GM12878 (cell line): ENCODE measurements around the gene CMTM2. TPM values are rescaled to one million over a fixed set of nuclear protein-coding genes. Genes with fewer than 3 reads are reported as not detected.

Experiments
- ATAC-seq: fragments of 200-7000 bp; cut with Tn5 transposase; 3 replicates; pipeline ENCODE4 v1.9.1; 2020; ENCODE audit warnings: mild to moderate bottlenecking, moderate library complexity
- BruUV-seq: library from RNA; stranded (reverse); fragments of 400-500 nt; replicated peaks from 2 replicates; lab custom pipeline; 2021; lab: Mats Ljungman, UMichigan
- CTCF ChIA-PET: fragments of 300-600 bp; sonication (Branson Sonifier 250); formaldehyde crosslinking; extraction: SDS; loops from one replicate; lab custom pipeline; 2021; ENCODE audit warnings: inconsistent platforms; lab: Yijun Ruan, JAX
- POLR2A ChIA-PET: fragments of 350-600 bp; formaldehyde crosslinking; extraction: SDS; loops from one replicate; lab custom pipeline; 2021; ENCODE audit warnings: inconsistent platforms; lab: Charles Lee
- RAD21 ChIA-PET: fragments of 300-600 bp; sonication (Branson Sonifier 250); formaldehyde crosslinking; loops from one replicate; lab custom pipeline; 2023; ENCODE audit warnings: antibody characterized with exemption; ENCODE audit not compliant: unreplicated experiment; lab: Charles Lee
- SMC1A ChIA-PET: fragments of 300-600 bp; sonication (Branson Sonifier 250); formaldehyde crosslinking; loops from one replicate; lab custom pipeline; 2023; ENCODE audit not compliant: unreplicated experiment, uncharacterized antibody; lab: Charles Lee
- DNase-seq: peaks from one replicate; pipeline ENCODE4 v3.0.0-alpha.2; 2011; ENCODE audit warnings: low read depth, low spot score
- FAIRE-seq: peaks from 3 replicates; lab custom pipeline; 2011; peaks lifted over from hg19 to GRCh38; lab: Jason Lieb, UNC
- H2AFZ ChIP-seq: 2 replicates; pipeline ENCODE4 v1.6.0; 2011; ENCODE audit warnings: low read depth, low read length, control low read depth; ENCODE audit not compliant: control insufficient read depth
- H3K27ac ChIP-seq: 2 replicates; pipeline ENCODE4 v1.5.1; 2011; ENCODE audit warnings: control low read depth; ENCODE audit not compliant: control insufficient read depth, insufficient read depth
- H3K27me3 ChIP-seq, 2 experiments: replicated peaks in 1 of 2; 2 replicates each; pipeline versions ENCODE4 v1.6.0 to v1.6.1; 2011; ENCODE audit warnings: low read length in 1 of 2; ENCODE audit not compliant: control insufficient read depth in 2 of 2, insufficient read depth in 2 of 2
- H3K36me3 ChIP-seq, 2 experiments: 2 replicates each; pipeline ENCODE4 v1.5.1; 2011; ENCODE audit warnings: low read length in 1 of 2; ENCODE audit not compliant: control insufficient read depth in 2 of 2, insufficient read depth in 2 of 2
- H3K4me1 ChIP-seq: 2 replicates; pipeline ENCODE4 v1.6.1; 2011; ENCODE audit warnings: mild to moderate bottlenecking, low read length, moderate library complexity, mixed read lengths; ENCODE audit not compliant: control insufficient read depth, insufficient read depth
- H3K4me2 ChIP-seq: 2 replicates; pipeline ENCODE4 v1.6.0; 2011; ENCODE audit warnings: control low read depth; ENCODE audit not compliant: control insufficient read depth, insufficient read depth
- H3K4me3 ChIP-seq: fragments of 200-600 bp; sonication (generic); 2 replicates; pipeline ENCODE4 v1.5.1; 2016
- H3K79me2 ChIP-seq: 2 replicates; pipeline ENCODE4 v1.6.0; 2011; ENCODE audit warnings: low read length; ENCODE audit not compliant: control insufficient read depth, insufficient read depth
- H3K9ac ChIP-seq: 2 replicates; pipeline ENCODE4 v1.8.0; 2011; ENCODE audit warnings: low read length, control low read depth, mixed read lengths; ENCODE audit not compliant: control insufficient read depth, insufficient read depth
- H3K9me3 ChIP-seq: replicated peaks from 3 replicates; pipeline ENCODE4 v1.5.1; 2011; ENCODE audit warnings: mild to moderate bottlenecking, low read length; ENCODE audit not compliant: control insufficient read depth, insufficient read depth
- H4K20me1 ChIP-seq: 2 replicates; pipeline ENCODE4 v1.6.0; 2011; ENCODE audit not compliant: control insufficient read depth, insufficient read depth
- ATF7 ChIP-seq: fragments of 450-650 bp; IDR thresholded peaks from 2 replicates; pipeline ENCODE4 v1.6.1; 2016; ENCODE audit warnings: low read depth, mild to moderate bottlenecking
- E4F1 ChIP-seq: fragments of 450-650 bp; IDR thresholded peaks from 2 replicates; pipeline ENCODE4 v1.6.1; 2018; ENCODE audit warnings: borderline replicate concordance, mild to moderate bottlenecking; ENCODE audit not compliant: partially characterized antibody
- IRF4 ChIP-seq: IDR thresholded peaks from 2 replicates; pipeline ENCODE4 v1.6.1; 2011; ENCODE audit warnings: low read depth, low read length
- POLR2A ChIP-seq: IDR thresholded peaks from 2 replicates; pipeline ENCODE4 v1.6.1; 2011; ENCODE audit warnings: low read depth, mild to moderate bottlenecking, low read length
- TAF1 ChIP-seq: IDR thresholded peaks from 2 replicates; pipeline ENCODE4 v1.6.1; 2011; ENCODE audit warnings: mild to moderate bottlenecking, low read depth, low read length, borderline replicate concordance
- WGBS: methylation state at CpG from one replicate; pipeline ENCODE4 v1.1.6; 2016; ENCODE audit warnings: low lambda C conversion rate; ENCODE audit not compliant: insufficient replicate concordance, insufficient coverage; ENCODE audit errors: missing lambda C conversion rate; 5-methylcytosine and 5-hydroxymethylcytosine counted together
- in situ Hi-C: fragments of 300-500 bp; cut with MboI; formaldehyde crosslinking; loops from 9 replicates; pipeline ENCODE4 v1.14.3; 2018; ENCODE audit warnings: mixed read lengths
- intact Hi-C: fragments of 100-400 bp; cut with micrococcal nuclease; formaldehyde crosslinking; loops from one replicate; pipeline ENCODE4 v1.14.2; 2022; ENCODE audit not compliant: unreplicated experiment
- polyA plus RNA-seq, 11 experiments: library from polyadenylated mRNA; depleted of rRNA in 4 of 11; unstranded in 6 of 11; stranded (reverse) in 5 of 11; fragments of >200 nt; fragmentation: Nextera tagmentation in 4 of 11; fragmentation: Illumina TruSeq in 1 of 11; extraction: Ambion mirVana in 4 of 11; extraction: Trizol in 1 of 11; gene quantifications; 1 replicate in 1 of 11; 2 replicates in 10 of 11; pipeline versions ENCODE4 v1.2.1 to v1.2.3, GENCODE V29; 2011 to 2016; ENCODE audit warnings: inconsistent platforms in 2 of 11, missing spikeins in 2 of 11, low read depth in 1 of 11
- total RNA-seq, 4 experiments: library from RNA; depleted of rRNA in 3 of 4; stranded (reverse); fragments of >200 nt in 3 of 4; fragmentation: Illumina TruSeq in 1 of 4; extraction: Trizol in 1 of 4; gene quantifications; 2 replicates each; pipeline versions ENCODE4 v1.2.1 to v1.2.3, GENCODE V29; 2013 to 2021
- TF ChIP-seq, protein P1 (sequence below): fragments of 450-650 bp; IDR thresholded peaks from 2 replicates; pipeline ENCODE4 v1.6.1; 2017; ENCODE audit warnings: mild to moderate bottlenecking, moderate library complexity
- TF ChIP-seq, protein P2 (sequence below), 3 experiments: IDR thresholded peaks in 2 of 3; conservative IDR thresholded peaks in 1 of 3; 2 replicates each; pipeline ENCODE4 v1.5.1; 2011; ENCODE audit warnings: low read depth in 3 of 3, low read length in 3 of 3, mild to moderate bottlenecking in 3 of 3, control low read depth in 2 of 3, moderate library complexity in 2 of 3, inconsistent platforms in 1 of 3, mixed read lengths in 1 of 3; ENCODE audit not compliant: control insufficient read depth in 2 of 3, insufficient read depth in 1 of 3; ENCODE audit errors: extremely low read depth in 1 of 3

CMTM2 gene
- total and polyA plus RNA-seq, 10 of the 15 experiments (the other 5 are each of a cell fraction or from before 2014, with no cell fraction given): 0.26 to 0.34 TPM; not detected in 8

- TF ChIP-seq, protein P1, sequence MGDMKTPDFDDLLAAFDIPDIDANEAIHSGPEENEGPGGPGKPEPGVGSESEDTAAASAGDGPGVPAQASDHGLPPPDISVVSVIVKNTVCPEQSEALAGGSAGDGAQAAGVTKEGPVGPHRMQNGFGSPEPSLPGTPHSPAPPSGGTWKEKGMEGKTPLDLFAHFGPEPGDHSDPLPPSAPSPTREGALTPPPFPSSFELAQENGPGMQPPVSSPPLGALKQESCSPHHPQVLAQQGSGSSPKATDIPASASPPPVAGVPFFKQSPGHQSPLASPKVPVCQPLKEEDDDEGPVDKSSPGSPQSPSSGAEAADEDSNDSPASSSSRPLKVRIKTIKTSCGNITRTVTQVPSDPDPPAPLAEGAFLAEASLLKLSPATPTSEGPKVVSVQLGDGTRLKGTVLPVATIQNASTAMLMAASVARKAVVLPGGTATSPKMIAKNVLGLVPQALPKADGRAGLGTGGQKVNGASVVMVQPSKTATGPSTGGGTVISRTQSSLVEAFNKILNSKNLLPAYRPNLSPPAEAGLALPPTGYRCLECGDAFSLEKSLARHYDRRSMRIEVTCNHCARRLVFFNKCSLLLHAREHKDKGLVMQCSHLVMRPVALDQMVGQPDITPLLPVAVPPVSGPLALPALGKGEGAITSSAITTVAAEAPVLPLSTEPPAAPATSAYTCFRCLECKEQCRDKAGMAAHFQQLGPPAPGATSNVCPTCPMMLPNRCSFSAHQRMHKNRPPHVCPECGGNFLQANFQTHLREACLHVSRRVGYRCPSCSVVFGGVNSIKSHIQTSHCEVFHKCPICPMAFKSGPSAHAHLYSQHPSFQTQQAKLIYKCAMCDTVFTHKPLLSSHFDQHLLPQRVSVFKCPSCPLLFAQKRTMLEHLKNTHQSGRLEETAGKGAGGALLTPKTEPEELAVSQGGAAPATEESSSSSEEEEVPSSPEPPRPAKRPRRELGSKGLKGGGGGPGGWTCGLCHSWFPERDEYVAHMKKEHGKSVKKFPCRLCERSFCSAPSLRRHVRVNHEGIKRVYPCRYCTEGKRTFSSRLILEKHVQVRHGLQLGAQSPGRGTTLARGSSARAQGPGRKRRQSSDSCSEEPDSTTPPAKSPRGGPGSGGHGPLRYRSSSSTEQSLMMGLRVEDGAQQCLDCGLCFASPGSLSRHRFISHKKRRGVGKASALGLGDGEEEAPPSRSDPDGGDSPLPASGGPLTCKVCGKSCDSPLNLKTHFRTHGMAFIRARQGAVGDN: no peak
- TF ChIP-seq, all 136 proteins: peak for 0
Measured at GRCh38 chr16:66569827-66570405, 9.3 kb upstream of the CMTM2 start (continued).

DNA sequence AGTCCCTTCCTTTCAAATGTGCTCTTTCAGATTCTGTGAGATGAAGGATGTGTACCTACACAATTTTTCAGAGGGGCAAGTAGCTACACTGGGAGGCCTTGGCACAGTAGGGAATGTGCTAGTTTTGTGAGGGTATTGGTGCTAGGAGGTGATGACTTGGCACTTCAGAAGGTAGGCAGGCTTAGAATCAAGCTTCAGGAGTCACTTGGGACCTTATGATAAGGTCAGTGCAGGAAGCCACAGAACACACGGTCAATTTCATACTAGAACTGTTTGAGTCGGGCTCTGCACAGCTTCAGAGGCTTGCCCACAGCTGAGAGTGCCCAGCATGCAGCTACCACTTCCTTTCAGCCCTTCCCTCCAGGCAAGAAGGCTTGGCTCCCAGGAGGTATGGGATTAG, 6.9 kb upstream of the CMTM2 start:
- CTCF ChIA-PET: interaction anchor here (0.6 to 1.8 kb wide), 4 partner anchors 9 to 169 kb away, joined by 3 to 9 read pairs (median 4); no protein-coding TSS in a partner anchor
- no peak for FAIRE-seq
- WGBS: 25% methylated on average over 2 of the region's 2 CpGs

More for the DNA sequence above, 6.9 kb upstream of the CMTM2 start:
- Histone ChIP-seq H3K27me3 (peaks cover 0 to 3% of the 10 kb centered on the region in 2 experiments; a peak in 2 of 4 replicates), H3K4me1 (no peaks in the 10 kb centered on the region), H2AFZ (no peak overlapping the region), H3K4me3 (no peak overlapping the region), H3K36me3 (no peaks in the 10 kb centered on the region), H3K27ac (no peak overlapping the region), H3K9me3 (no peaks in the 10 kb centered on the region), H3K9ac (no peak overlapping the region), H3K4me2 (no peak overlapping the region), H4K20me1 (no peaks in the 10 kb centered on the region), H3K79me2 (no peaks in the 10 kb centered on the region)
- TF ChIP-seq POLR2A (no peak), TAF1 (no peak), ATF7 (no peak), E4F1 (no peak), IRF4 (no peak)
- TF ChIP-seq, protein P2, sequence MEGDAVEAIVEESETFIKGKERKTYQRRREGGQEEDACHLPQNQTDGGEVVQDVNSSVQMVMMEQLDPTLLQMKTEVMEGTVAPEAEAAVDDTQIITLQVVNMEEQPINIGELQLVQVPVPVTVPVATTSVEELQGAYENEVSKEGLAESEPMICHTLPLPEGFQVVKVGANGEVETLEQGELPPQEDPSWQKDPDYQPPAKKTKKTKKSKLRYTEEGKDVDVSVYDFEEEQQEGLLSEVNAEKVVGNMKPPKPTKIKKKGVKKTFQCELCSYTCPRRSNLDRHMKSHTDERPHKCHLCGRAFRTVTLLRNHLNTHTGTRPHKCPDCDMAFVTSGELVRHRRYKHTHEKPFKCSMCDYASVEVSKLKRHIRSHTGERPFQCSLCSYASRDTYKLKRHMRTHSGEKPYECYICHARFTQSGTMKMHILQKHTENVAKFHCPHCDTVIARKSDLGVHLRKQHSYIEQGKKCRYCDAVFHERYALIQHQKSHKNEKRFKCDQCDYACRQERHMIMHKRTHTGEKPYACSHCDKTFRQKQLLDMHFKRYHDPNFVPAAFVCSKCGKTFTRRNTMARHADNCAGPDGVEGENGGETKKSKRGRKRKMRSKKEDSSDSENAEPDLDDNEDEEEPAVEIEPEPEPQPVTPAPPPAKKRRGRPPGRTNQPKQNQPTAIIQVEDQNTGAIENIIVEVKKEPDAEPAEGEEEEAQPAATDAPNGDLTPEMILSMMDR (IDR thresholded peaks at IDR 0.05 in 2 of 3, conservative IDR thresholded peaks at IDR 0.05 in 1 of 3; ENCODE audit: control insufficient read depth in 2 of 3, extremely low read depth in 1 of 3, insufficient read depth in 1 of 3, low read depth in 3 of 3, low read length in 3 of 3): no peak
- ChIA-PET SMC1A (interaction anchor here (1.9 to 4.0 kb wide), 2 partner anchors 9 to 10 kb away, joined by 6 to 25 read pairs; no protein-coding TSS in a partner anchor), RAD21 (interaction anchor here (1.7 kb wide), 1 partner anchor 10 kb away, joined by 8 read pairs; no protein-coding TSS in a partner anchor), POLR2A (interaction anchor here (1.1 to 1.7 kb wide), 2 partner anchors 9 to 36 kb away, joined by 3 to 6 read pairs; no protein-coding TSS in a partner anchor)
- peak; percentile 43; the same call in 2 of the 3 replicates for ATAC-seq
- intact Hi-C loops (no loop called here), in situ Hi-C loops (no loop called here)
- no TSS peak for BruUV-seq
- DNase-seq: no peak
